OCI-M1 (cell line): Measurements from ENCODE around the gene GPER1.
"Not testable (repeated sequence)": the region's sequence is repeated elsewhere in the genome, so short reads cannot be mapped to it uniquely, and the experiment has no call there.

Experiments used
- DNase-seq: peaks from one replicate; lab custom pipeline; 2025; lab: John Stamatoyannopoulos, UW

GPER1 gene

DNA sequence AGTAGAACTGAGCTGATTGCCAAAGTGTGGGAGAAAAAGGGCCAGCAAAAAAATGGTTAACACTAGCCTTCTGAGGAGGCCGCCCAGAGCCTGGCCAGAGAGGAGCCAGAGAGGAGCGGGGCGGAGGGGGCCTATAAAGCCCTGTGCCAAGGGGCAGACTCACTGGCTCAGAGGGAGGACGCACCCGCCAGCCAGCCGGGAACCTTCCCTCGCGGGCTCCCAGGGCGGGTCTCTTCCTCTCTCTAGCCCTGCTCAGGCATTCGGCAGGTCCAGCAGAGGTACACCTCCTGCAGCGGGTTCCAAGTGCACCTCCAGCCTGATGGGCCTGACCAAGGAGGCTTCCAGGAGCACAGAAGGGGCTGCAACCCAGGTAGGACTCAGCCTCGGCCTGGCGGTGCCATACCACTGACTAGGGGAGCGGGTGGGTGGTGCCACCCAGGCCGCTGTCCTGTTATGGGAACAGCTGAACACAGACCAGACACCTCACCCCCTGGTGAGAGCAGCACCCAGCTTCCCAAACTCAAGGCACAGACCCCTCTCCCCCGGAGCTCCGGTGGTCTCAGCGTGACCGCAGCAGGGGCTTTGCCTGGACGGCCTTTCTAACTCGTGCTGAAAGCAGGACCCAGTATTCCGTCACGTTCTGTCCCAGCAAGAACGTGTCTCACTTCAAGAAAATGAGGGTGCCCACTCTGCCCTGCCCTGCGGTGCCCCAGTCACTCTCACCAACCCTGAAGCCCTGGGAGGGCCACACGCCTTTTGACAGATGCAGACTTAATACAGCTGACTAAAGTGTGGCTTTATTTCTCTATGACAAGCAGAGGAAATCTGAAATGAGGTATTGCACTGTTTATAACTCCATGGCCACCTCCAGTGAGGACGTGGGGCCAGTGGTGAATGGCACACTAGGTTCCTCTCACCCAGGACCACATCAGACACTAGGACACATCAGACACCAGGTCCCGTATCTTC lies at the start of gene GPER1:
GPER1 (plus strand) TSS at position 162 of the 969 bp plus-strand sequence. CDS start 3,616 bp downstream, outside the sequence.
- DNase-seq: no peak

GRCh38 chr7:1040233-1040632 lies 47.7 kb upstream of the GPER1 start:
- DNase-seq: not testable (repeated sequence)

DNA sequence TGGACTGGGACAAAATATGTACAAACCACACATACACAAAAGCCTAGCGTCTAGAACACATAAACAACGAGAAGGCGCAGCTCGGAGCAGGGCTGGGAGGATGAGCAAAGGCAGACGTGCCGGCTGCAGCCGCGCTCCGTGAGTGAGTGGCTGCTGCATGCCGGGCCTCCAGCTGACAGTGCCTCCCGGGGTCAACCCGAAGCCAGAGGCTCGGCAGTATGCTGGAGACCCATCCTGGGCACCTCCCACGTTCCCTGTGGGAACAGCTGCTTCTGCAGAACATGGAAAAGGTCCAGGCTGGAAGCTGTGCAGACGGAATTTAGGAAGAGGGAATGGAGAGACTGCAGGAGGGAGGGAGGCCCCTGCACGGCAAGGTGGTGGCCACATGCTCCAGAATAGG lies 47.1 kb upstream of the GPER1 start:
- DNase-seq: peak; percentile 42

- peak; percentile 57 for DNase-seq
These were observed 46.1 kb upstream of the GPER1 start for GRCh38 chr7:1041551-1042491.

GRCh38 chr7:1042492-1042833 lies 45.5 kb upstream of the GPER1 start:
- no peak for DNase-seq

DNA sequence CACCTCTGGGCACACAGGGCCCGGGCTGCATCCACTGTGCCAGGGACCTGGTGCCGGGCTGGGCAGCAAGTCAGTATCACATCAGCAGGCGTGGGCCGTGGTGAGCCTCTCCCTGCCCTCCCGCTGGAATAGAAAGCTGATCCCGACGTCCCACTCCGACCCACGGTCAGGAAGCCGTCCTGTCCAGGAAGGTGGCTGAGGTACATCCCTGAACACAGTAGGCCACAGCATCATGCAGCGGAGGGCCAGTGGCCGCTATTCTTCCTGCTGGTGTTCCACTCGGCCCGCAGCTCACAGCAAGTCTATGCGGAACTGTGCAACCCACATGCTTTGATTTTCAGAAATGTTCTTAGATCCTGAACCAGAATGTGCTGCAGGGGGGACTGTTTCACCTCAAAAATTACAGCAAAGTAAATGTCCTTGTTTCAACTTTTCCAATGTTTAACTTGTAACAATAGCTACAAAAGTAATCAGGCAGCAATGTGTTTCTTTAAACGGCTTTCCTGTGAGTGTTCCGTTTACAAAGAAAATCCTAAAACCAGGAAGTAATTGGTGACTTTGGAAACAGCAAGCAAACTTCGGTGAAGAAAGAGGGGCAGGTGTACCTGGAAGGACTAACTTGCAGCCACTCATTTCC lies 44.2 kb upstream of the GPER1 start:
- DNase-seq: no peak

GRCh38 chr7:1044189-1045068 lies 43.5 kb upstream of the GPER1 start, which contains the start of gene GPR146:
Gene GPR146 (plus strand): TSS chr7:1044546. CDS start chr7:1057516, 12,970 bp downstream.
- DNase-seq: peak; percentile 98

GRCh38 chr7:1045069-1046063 lies 42.5 kb upstream of the GPER1 start:
- DNase-seq: peak; percentile 61

GRCh38 chr7:1046722-1047679 lies 40.9 kb upstream of the GPER1 start:
- no peak for DNase-seq

- no peak for DNase-seq
These were observed 38.7 kb upstream of the GPER1 start for GRCh38 chr7:1049006-1049741.

GRCh38 chr7:1049801-1050200 lies 38.1 kb upstream of the GPER1 start:
- no peak for DNase-seq

GRCh38 chr7:1050254-1050906 lies 37.5 kb upstream of the GPER1 start:
- no peak for DNase-seq

DNA sequence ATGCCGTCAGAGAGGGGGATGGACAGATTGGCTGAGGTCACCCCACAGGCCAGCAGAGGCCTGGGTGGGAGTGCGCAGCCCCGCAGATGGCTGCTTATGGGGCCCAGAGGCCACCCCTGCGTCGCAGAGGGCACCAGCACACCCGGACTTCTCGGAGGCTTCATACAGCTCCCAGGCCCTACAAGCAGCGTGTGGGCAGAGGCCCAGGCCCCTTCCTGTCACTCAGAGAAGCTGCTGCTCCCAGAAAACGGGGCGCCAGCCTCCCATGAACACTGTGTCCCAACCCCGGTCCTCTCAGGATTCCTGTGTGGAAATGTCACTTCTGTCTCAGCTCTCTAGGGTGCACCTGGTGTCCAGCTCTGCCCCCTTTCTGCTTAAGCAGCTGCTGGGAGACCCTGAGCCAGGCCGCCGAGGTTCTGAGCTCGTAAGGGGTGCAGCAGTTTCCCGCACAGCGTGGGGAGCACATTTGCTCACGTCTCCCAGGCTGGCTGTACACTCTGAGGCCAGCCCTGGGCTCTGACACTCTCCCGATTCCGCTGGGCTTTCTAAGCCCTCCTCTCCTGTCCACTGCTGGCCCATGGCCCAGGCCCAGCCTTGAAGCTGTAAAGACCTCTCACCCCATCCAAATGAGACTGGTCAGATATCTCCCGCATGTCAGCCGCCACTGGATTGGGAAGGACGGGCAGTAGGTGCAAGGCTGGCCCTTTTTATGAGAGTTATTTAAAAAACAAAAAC lies 36.8 kb upstream of the GPER1 start:
- no peak for DNase-seq

GRCh38 chr7:1052031-1052818 lies 35.7 kb upstream of the GPER1 start:
- no peak for DNase-seq

DNA sequence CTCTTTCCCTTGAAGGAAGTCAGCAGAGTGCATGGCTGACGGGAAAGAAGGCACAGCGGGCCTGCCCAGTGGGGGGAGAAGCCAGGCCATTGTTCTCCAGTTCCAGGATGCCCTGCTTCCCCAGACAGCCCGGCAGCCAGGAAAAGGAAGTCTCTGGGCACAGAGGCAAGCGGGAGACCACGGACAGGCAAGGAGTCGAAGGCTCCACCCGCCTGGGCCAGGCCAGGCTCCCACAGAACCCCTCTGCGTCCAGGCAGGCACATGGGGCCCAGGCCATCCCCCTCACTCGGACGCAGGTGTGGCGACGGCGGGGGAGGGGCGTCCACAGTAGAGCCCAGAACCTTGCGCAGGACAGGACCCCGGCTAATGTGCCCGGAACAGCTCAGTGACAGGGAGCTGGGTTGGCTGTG lies 34.9 kb upstream of the GPER1 start:
- no peak for DNase-seq
